OCI-LY1 (cell line): ENCODE data around the gene HLTF.

Experiments used
- H2AFZ ChIP-seq: fragments of 200-600 bp; sonication (generic), shearing (Covaris generic); 2 replicates; pipeline ENCODE4 v1.6.0; 2014; ENCODE audit warnings: antibody characterized with exemption, mild to moderate bottlenecking, low read length
- H3F3A ChIP-seq: fragments of 200-600 bp; sonication (generic), shearing (Covaris generic); 2 replicates; pipeline ENCODE4 v1.6.0; 2014; ENCODE audit warnings: mild to moderate bottlenecking, antibody characterized with exemption, low read length, moderate library complexity; ENCODE audit not compliant: insufficient read depth
- H3K27ac ChIP-seq: fragments of 200-600 bp; sonication (generic); 2 replicates; pipeline ENCODE4 v1.5.1; 2014; ENCODE audit warnings: low read length, mixed run types, mild to moderate bottlenecking, low read depth; ENCODE audit not compliant: poor library complexity, severe bottlenecking
- H3K27me3 ChIP-seq: fragments of 200-600 bp; sonication (generic); 2 replicates; pipeline ENCODE4 v1.6.0; 2014; ENCODE audit warnings: antibody characterized with exemption, mild to moderate bottlenecking, low read length, moderate library complexity; ENCODE audit not compliant: insufficient read depth
- H3K36me3 ChIP-seq: fragments of 200-600 bp; sonication (generic); 2 replicates; pipeline ENCODE4 v1.6.1; 2014; ENCODE audit warnings: mild to moderate bottlenecking, antibody characterized with exemption, low read length, moderate library complexity, mixed read lengths; ENCODE audit not compliant: insufficient read depth
- H3K4me1 ChIP-seq: fragments of 200-600 bp; sonication (generic); 2 replicates; pipeline ENCODE4 v1.5.1; 2014; ENCODE audit warnings: mild to moderate bottlenecking, low read length, moderate library complexity; ENCODE audit not compliant: insufficient read depth, severe bottlenecking
- H3K4me2 ChIP-seq: fragments of 200-600 bp; sonication (generic), shearing (Covaris generic); 2 replicates; pipeline ENCODE4 v1.6.1; 2014; ENCODE audit warnings: low read length
- H3K4me3 ChIP-seq: fragments of 200-600 bp; sonication (generic); 2 replicates; pipeline ENCODE4 v1.5.1; 2014; ENCODE audit warnings: low read length, low read depth, mild to moderate bottlenecking, mixed read lengths; ENCODE audit not compliant: poor library complexity, severe bottlenecking
- H3K79me2 ChIP-seq: fragments of 200-600 bp; shearing (Covaris generic); 2 replicates; pipeline ENCODE4 v1.6.1; 2016; ENCODE audit warnings: mixed run types, low read length, mixed read lengths; ENCODE audit not compliant: insufficient read depth
- H3K9ac ChIP-seq: fragments of 200-600 bp; sonication (generic), shearing (Covaris generic); 2 replicates; pipeline ENCODE4 v1.6.1; 2014; ENCODE audit warnings: mild to moderate bottlenecking, low read length, mixed read lengths
- H3K9me2 ChIP-seq: fragments of 200-600 bp; sonication (generic), shearing (Covaris generic); 2 replicates; pipeline ENCODE4 v1.6.1; 2014; ENCODE audit warnings: low read depth, mild to moderate bottlenecking, low read length, mixed read lengths
- H3K9me3 ChIP-seq: fragments of 200-600 bp; shearing (Covaris generic); 2 replicates; pipeline ENCODE4 v1.6.1; 2014; ENCODE audit warnings: low read length, mixed read lengths
- H4K20me1 ChIP-seq: fragments of 200-600 bp; sonication (generic), shearing (Covaris generic); 2 replicates; pipeline ENCODE4 v1.6.0; 2016; ENCODE audit warnings: mild to moderate bottlenecking, low read length; ENCODE audit not compliant: insufficient read depth
- CTCF ChIP-seq: fragments of 200-600 bp; sonication (generic), shearing (Covaris generic); IDR thresholded peaks from 2 replicates; pipeline ENCODE4 v1.5.1; 2017; ENCODE audit warnings: mild to moderate bottlenecking, antibody characterized with exemption, low read length, moderate library complexity, mixed read lengths
- EZH2 ChIP-seq: fragments of 200-600 bp; sonication (generic), shearing (Covaris generic); IDR thresholded peaks from 2 replicates; pipeline ENCODE4 v1.8.0; 2017; ENCODE audit warnings: borderline replicate concordance, mixed run types, mild to moderate bottlenecking, antibody characterized with exemption, low read length, moderate library complexity, mixed read lengths

HLTF gene

DNA sequence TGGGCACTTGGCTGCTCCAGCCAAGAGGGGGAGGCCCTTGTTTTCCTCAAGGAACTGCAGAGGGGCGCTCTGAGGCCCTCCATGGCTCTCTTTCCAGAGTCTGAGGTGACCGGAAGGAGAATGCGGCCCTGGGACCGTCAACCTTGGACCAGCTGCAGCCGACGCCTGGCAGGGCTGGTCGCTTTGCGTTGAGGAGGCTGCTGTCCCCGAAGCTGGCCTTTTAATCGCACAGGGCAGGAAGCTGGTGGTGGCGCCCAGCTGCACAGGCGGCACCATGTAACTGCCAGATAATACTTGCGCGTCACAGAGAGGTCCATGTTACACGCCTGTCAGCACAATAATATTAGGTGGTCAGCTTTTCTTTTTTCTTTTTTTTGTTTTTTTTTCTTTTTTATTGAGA lies 875 bp upstream of the HLTF start:
- no peaks in the 10 kb centered on the region for H3K27me3 ChIP-seq
- H3K9me3 ChIP-seq: no peaks in the 10 kb centered on the region
- TF ChIP-seq EZH2: no peak
- TF ChIP-seq CTCF: no peak
- H3K79me2 ChIP-seq: peaks cover 32% of the 10 kb centered on the region
- H4K20me1 ChIP-seq: no peaks in the 10 kb centered on the region
- no peak overlapping the region for H3K4me3 ChIP-seq
- peaks cover 29% of the 10 kb centered on the region for H3K4me1 ChIP-seq
- H3K27ac ChIP-seq: no peak overlapping the region
- H3K4me2 ChIP-seq: no peak overlapping the region
- H3K9ac ChIP-seq: no peak overlapping the region
- H2AFZ ChIP-seq: peak overlapping the region; percentile 90
- peaks cover 26% of the 10 kb centered on the region for H3K36me3 ChIP-seq
- H3F3A ChIP-seq: 0 out of 2 replicates have a peak, but pooled peaks cover 6% of the 10 kb centered on the region
- no peaks in the 10 kb centered on the region for H3K9me2 ChIP-seq

GRCh38 chr3:149085828-149086231 lies 503 bp downstream of the HLTF start:
- Histone ChIP-seq H3K9me2 (no peaks in the 10 kb centered on the region), H4K20me1 (no peaks in the 10 kb centered on the region), H3K4me1 (peaks cover 26% of the 10 kb centered on the region), H3K4me2 (peak overlapping the region; percentile 89), H3K36me3 (peaks cover 39% of the 10 kb centered on the region), H3K9me3 (no peaks in the 10 kb centered on the region), H3K4me3 (peak overlapping the region; percentile 67), H3F3A (0 out of 2 replicates have a peak, but pooled peaks cover 4% of the 10 kb centered on the region), H3K27ac (peak overlapping the region; percentile 34), H3K79me2 (peaks cover 43% of the 10 kb centered on the region), H3K9ac (peak overlapping the region; percentile 66), H2AFZ (no peak overlapping the region), H3K27me3 (no peaks in the 10 kb centered on the region)
- TF ChIP-seq CTCF: no peak; the same call in 1 of the 2 replicates
- no peak for TF ChIP-seq EZH2

- H3K4me2 ChIP-seq: no peak overlapping the region
- TF ChIP-seq CTCF (no peak), EZH2 (no peak)
- no peaks in the 10 kb centered on the region for H4K20me1 ChIP-seq
- peaks cover 20% of the 10 kb centered on the region for H3K4me1 ChIP-seq
- H3K79me2 ChIP-seq: peaks cover 72% of the 10 kb centered on the region
- no peaks in the 10 kb centered on the region for H3K9me2 ChIP-seq
- H3K9ac ChIP-seq: no peak overlapping the region
- peaks cover 63% of the 10 kb centered on the region for H3K36me3 ChIP-seq
- no peak overlapping the region for H2AFZ ChIP-seq
- no peak overlapping the region for H3K4me3 ChIP-seq
- H3K27me3 ChIP-seq: no peaks in the 10 kb centered on the region
- H3K9me3 ChIP-seq: no peaks in the 10 kb centered on the region
- H3F3A ChIP-seq: no peaks in the 10 kb centered on the region
- no peak overlapping the region for H3K27ac ChIP-seq
These were observed 4.6 kb downstream of the HLTF start for GRCh38 chr3:149081772-149082171.
